ENCODE data around the gene SLC16A12.

Gene SLC16A12

GRCh38 chr10:89390476-89391225 is 144.7 kb downstream of the SLC16A12 start:
- Histone ChIP-seq H3K79me2 (ENCODE audit: insufficient read depth, low read length) (no peaks in the 10 kb centered on the region), H3K4me3 (ENCODE audit: low read length, poor library complexity, severe bottlenecking) (no peak overlapping the region), H3K36me3 (ENCODE audit: insufficient read depth, low read length) (no peaks in the 10 kb centered on the region), H3K4me2 (ENCODE audit: low read depth, low read length, poor library complexity, severe bottlenecking) (no peak overlapping the region), H4K20me1 (ENCODE audit: insufficient read depth, low read length, poor library complexity, severe bottlenecking) (no peaks in the 10 kb centered on the region), H3F3A (ENCODE audit: low read depth) (no peaks in the 10 kb centered on the region), H3K4me1 (ENCODE audit: insufficient read depth, low read length, poor library complexity, severe bottlenecking) (peaks cover 15% of the 10 kb centered on the region), H2AFZ (ENCODE audit: low read length) (no peak overlapping the region), H3K27me3 (ENCODE audit: insufficient read depth, low read length, poor library complexity, severe bottlenecking) (no peaks in the 10 kb centered on the region), H3K9me2 (replicated peaks; ENCODE audit: low read depth, low read length) (no peaks in the 10 kb centered on the region), H3K9me3 (ENCODE audit: insufficient read depth, low read depth, low read length) (no peaks in the 10 kb centered on the region), H3K9ac (ENCODE audit: low read depth, low read length, poor library complexity, severe bottlenecking) (no peak overlapping the region)
- TF ChIP-seq, protein P1, sequence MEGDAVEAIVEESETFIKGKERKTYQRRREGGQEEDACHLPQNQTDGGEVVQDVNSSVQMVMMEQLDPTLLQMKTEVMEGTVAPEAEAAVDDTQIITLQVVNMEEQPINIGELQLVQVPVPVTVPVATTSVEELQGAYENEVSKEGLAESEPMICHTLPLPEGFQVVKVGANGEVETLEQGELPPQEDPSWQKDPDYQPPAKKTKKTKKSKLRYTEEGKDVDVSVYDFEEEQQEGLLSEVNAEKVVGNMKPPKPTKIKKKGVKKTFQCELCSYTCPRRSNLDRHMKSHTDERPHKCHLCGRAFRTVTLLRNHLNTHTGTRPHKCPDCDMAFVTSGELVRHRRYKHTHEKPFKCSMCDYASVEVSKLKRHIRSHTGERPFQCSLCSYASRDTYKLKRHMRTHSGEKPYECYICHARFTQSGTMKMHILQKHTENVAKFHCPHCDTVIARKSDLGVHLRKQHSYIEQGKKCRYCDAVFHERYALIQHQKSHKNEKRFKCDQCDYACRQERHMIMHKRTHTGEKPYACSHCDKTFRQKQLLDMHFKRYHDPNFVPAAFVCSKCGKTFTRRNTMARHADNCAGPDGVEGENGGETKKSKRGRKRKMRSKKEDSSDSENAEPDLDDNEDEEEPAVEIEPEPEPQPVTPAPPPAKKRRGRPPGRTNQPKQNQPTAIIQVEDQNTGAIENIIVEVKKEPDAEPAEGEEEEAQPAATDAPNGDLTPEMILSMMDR (conservative IDR thresholded peaks at IDR 0.05; ENCODE audit: low read length), result no peak
- TF ChIP-seq EZH2phosphoT487 (IDR thresholded peaks at IDR 0.05; ENCODE audit: borderline replicate concordance), result no peak

GRCh38 chr10:89389254-89389653 is 146.1 kb downstream of the SLC16A12 start:
- Histone ChIP-seq H2AFZ (ENCODE audit: low read length) (no peak overlapping the region), H3K4me3 (ENCODE audit: low read length, poor library complexity, severe bottlenecking) (no peak overlapping the region)
- TF ChIP-seq EZH2phosphoT487 (IDR thresholded peaks at IDR 0.05; ENCODE audit: borderline replicate concordance), result no peak
- TF ChIP-seq, protein P1 (conservative IDR thresholded peaks at IDR 0.05; ENCODE audit: low read length), result peak; percentile 70

DNA sequence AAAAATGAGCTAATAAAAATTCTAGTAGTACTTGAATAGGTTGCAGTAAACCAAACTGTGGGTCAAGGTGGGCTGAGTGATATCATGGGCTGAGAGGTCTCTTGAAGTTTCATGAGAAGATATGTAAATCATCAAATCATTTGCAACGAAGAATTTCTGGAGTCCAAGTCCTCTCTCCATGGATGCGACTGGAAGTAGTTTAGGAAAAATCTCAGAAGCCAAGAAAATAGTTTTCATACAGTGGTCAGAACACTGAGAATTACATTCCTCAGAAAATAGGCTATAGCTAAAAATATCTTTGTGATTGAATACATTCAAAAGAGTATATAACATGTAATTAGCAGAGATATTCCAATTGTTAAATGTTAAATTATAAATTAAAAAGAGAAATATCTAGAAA is 146.6 kb downstream of the SLC16A12 start:
- no peaks in the 10 kb centered on the region for H3K27me3 ChIP-seq (ENCODE audit: insufficient read depth, low read length, poor library complexity, severe bottlenecking)
- no peak overlapping the region for H3K9ac ChIP-seq (ENCODE audit: low read depth, low read length, poor library complexity, severe bottlenecking)
- H3K4me3 ChIP-seq (ENCODE audit: low read length, poor library complexity, severe bottlenecking), result no peak overlapping the region
- no peaks in the 10 kb centered on the region for H3K9me2 ChIP-seq (replicated peaks; ENCODE audit: low read depth, low read length)
- H3K9me3 ChIP-seq (ENCODE audit: insufficient read depth, low read depth, low read length), result no peaks in the 10 kb centered on the region
- no peaks in the 10 kb centered on the region for H4K20me1 ChIP-seq (ENCODE audit: insufficient read depth, low read length, poor library complexity, severe bottlenecking)
- TF ChIP-seq, protein P1 (conservative IDR thresholded peaks at IDR 0.05; ENCODE audit: low read length), result no peak
- no peak for TF ChIP-seq EZH2phosphoT487 (IDR thresholded peaks at IDR 0.05; ENCODE audit: borderline replicate concordance)
- peaks cover 15% of the 10 kb centered on the region for H3K4me1 ChIP-seq (ENCODE audit: insufficient read depth, low read length, poor library complexity, severe bottlenecking)
- no peak overlapping the region for H2AFZ ChIP-seq (ENCODE audit: low read length)
- no peak overlapping the region for H3K4me2 ChIP-seq (ENCODE audit: low read depth, low read length, poor library complexity, severe bottlenecking)
- H3K79me2 ChIP-seq (ENCODE audit: insufficient read depth, low read length), result no peaks in the 10 kb centered on the region
- no peaks in the 10 kb centered on the region for H3F3A ChIP-seq (ENCODE audit: low read depth)
- H3K36me3 ChIP-seq (ENCODE audit: insufficient read depth, low read length), result no peaks in the 10 kb centered on the region

More at GRCh38 chr10:89389254-89389653, 146.1 kb downstream of the SLC16A12 start:
- Histone ChIP-seq H3F3A (ENCODE audit: low read depth) (no peaks in the 10 kb centered on the region), H3K4me2 (ENCODE audit: low read depth, low read length, poor library complexity, severe bottlenecking) (no peak overlapping the region), H3K79me2 (ENCODE audit: insufficient read depth, low read length) (no peaks in the 10 kb centered on the region), H3K9me3 (ENCODE audit: insufficient read depth, low read depth, low read length) (no peaks in the 10 kb centered on the region), H3K27me3 (ENCODE audit: insufficient read depth, low read length, poor library complexity, severe bottlenecking) (no peaks in the 10 kb centered on the region), H3K36me3 (ENCODE audit: insufficient read depth, low read length) (no peaks in the 10 kb centered on the region), H3K4me1 (ENCODE audit: insufficient read depth, low read length, poor library complexity, severe bottlenecking) (peaks cover 15% of the 10 kb centered on the region), H3K9me2 (replicated peaks; ENCODE audit: low read depth, low read length) (no peaks in the 10 kb centered on the region), H4K20me1 (ENCODE audit: insufficient read depth, low read length, poor library complexity, severe bottlenecking) (no peaks in the 10 kb centered on the region), H3K9ac (ENCODE audit: low read depth, low read length, poor library complexity, severe bottlenecking) (no peak overlapping the region)

Measured in Loucy (cell line).